B cell (primary cell): ENCODE results near the gene C1orf56. TPM values are rescaled to one million over a fixed set of nuclear protein-coding genes. Genes with fewer than 3 reads are reported as not detected.

Source experiments
- ATAC-seq: fragments of 200-7000 bp; cut with Tn5 transposase; one replicate; pipeline ENCODE4 v1.10.0; 2021; ENCODE audit warnings: low read depth, mild to moderate bottlenecking, moderate number of reproducible peaks, moderate library complexity
- CTCF ChIA-PET: fragments of 350-600 bp; sonication (Branson Sonifier 250); formaldehyde crosslinking; loops from one replicate; lab custom pipeline; 2021; ENCODE audit warnings: antibody characterized with exemption, inconsistent platforms; lab: Charles Lee
- POLR2A ChIA-PET: fragments of 350-600 bp; sonication (Branson Sonifier 250); formaldehyde crosslinking; loops from one replicate; lab custom pipeline; 2021; ENCODE audit warnings: antibody characterized with exemption; lab: Charles Lee
- DNase-seq: peaks from one replicate; pipeline ENCODE4 v3.0.0; 2013
- H2AFZ ChIP-seq: 2 replicates; pipeline ENCODE4 v1.6.1; 2012; ENCODE audit warnings: mild to moderate bottlenecking, low read depth, low read length; ENCODE audit not compliant: insufficient read depth, poor library complexity, severe bottlenecking
- H3K27ac ChIP-seq, 2 donors: 1 replicate in 1 of 2; 2 replicates in 1 of 2; pipeline ENCODE4 v1.5.1; 2012 to 2013; ENCODE audit warnings: low read length in 2 of 2, mild to moderate bottlenecking in 2 of 2, moderate library complexity in 1 of 2
- H3K27me3 ChIP-seq, 4 experiments: fragments of 200-600 bp in 1 of 4; sonication (generic) in 1 of 4; replicated peaks in 1 of 4; 1 replicate in 2 of 4; 2 replicates in 2 of 4; pipeline versions ENCODE4 v1.6.1 to v1.7.0; 2013 to 2016; ENCODE audit warnings: low read length in 3 of 4, mild to moderate bottlenecking in 2 of 4, mixed read lengths in 1 of 4, moderate library complexity in 1 of 4; ENCODE audit not compliant: insufficient read depth in 4 of 4, control insufficient read depth in 3 of 4; ENCODE audit errors: control extremely low read depth in 1 of 4
- H3K36me3 ChIP-seq, 2 experiments: replicated peaks in 1 of 2; 1 replicate in 1 of 2; 2 replicates in 1 of 2; pipeline versions ENCODE4 v1.6.1 to v1.7.1; 2013; ENCODE audit warnings: low read length in 1 of 2; ENCODE audit not compliant: insufficient read depth in 2 of 2, control insufficient read depth in 1 of 2; ENCODE audit errors: control extremely low read depth in 1 of 2, extremely low read depth in 1 of 2
- H3K4me1 ChIP-seq, 2 donors: fragments of 200-600 bp in 1 of 2; sonication (generic) in 1 of 2; 1 replicate in 1 of 2; 2 replicates in 1 of 2; pipeline versions ENCODE4 v1.5.1 to v1.6.1; 2013 to 2017; ENCODE audit warnings: low read length in 2 of 2; ENCODE audit not compliant: control insufficient read depth in 2 of 2, insufficient read depth in 2 of 2
- H3K4me2 ChIP-seq: replicated peaks from 2 replicates; pipeline ENCODE3; 2012; ENCODE audit warnings: mild to moderate bottlenecking, low read depth, low read length; ENCODE audit not compliant: poor library complexity, severe bottlenecking
- H3K4me3 ChIP-seq, 5 experiments: fragments of 200-600 bp in 1 of 5; sonication (generic) in 1 of 5; 1 replicate in 3 of 5; 2 replicates in 2 of 5; pipeline versions ENCODE4 v1.5.1 to v1.7.0; 2011 to 2016; ENCODE audit warnings: low read length in 4 of 5, mild to moderate bottlenecking in 4 of 5, low read depth in 2 of 5, control low read depth in 1 of 5, moderate library complexity in 1 of 5; ENCODE audit not compliant: insufficient read depth in 1 of 5; ENCODE audit errors: control extremely low read depth in 1 of 5, extremely low read depth in 1 of 5
- H3K79me2 ChIP-seq: fragments of 200-600 bp; sonication (generic); one replicate; pipeline ENCODE4 v1.6.0; 2016; ENCODE audit warnings: low read length; ENCODE audit not compliant: control insufficient read depth, insufficient read depth
- H3K9ac ChIP-seq: fragments of 200-600 bp; sonication (generic); 2 replicates; pipeline ENCODE4 v1.6.1; 2017; ENCODE audit warnings: mild to moderate bottlenecking, low read length, moderate library complexity
- H3K9me3 ChIP-seq, 3 donors: one replicate each; pipeline versions ENCODE4 v1.6.1 to v1.7.1; 2013; ENCODE audit warnings: low read length in 2 of 3; ENCODE audit not compliant: control insufficient read depth in 2 of 3, insufficient read depth in 1 of 3; ENCODE audit errors: control extremely low read depth in 1 of 3
- H4K20me1 ChIP-seq: 2 replicates; pipeline ENCODE4 v1.6.0; 2012; ENCODE audit warnings: mild to moderate bottlenecking, low read length; ENCODE audit not compliant: insufficient read depth, control insufficient read depth, poor library complexity, severe bottlenecking
- H3K27ac Mint-ChIP-seq: one replicate; pipeline ENCODE4 v1.8.0; 2021; ENCODE audit warnings: mixed read lengths
- H3K27me3 Mint-ChIP-seq: one replicate; pipeline ENCODE4 v1.8.0; 2021; ENCODE audit warnings: mixed read lengths
- H3K4me1 Mint-ChIP-seq: one replicate; pipeline ENCODE4 v1.8.0; 2021; ENCODE audit warnings: mixed read lengths
- H3K4me3 Mint-ChIP-seq: one replicate; pipeline ENCODE4 v1.8.0; 2021; ENCODE audit warnings: mixed read lengths
- H3K9me3 Mint-ChIP-seq: one replicate; pipeline ENCODE4 v1.8.0; 2022; ENCODE audit warnings: mixed read lengths; ENCODE audit not compliant: insufficient read depth
- EZH2 ChIP-seq: IDR thresholded peaks from 2 replicates; pipeline ENCODE4 v1.6.1; 2012; ENCODE audit warnings: borderline replicate concordance, low read depth, mild to moderate bottlenecking, moderate library complexity, low read length; ENCODE audit not compliant: insufficient read depth, poor library complexity, severe bottlenecking
- WGBS: methylation state at CpG from one replicate; pipeline ENCODE4 v1.1.5; 2013; ENCODE audit warnings: missing lambda C conversion rate; ENCODE audit not compliant: insufficient coverage; 5-methylcytosine and 5-hydroxymethylcytosine counted together
- intact Hi-C: fragments of 100-400 bp; cut with micrococcal nuclease; formaldehyde crosslinking; loops from one replicate; pipeline ENCODE4 v1.10.0; 2022
- polyA plus RNA-seq: library from polyadenylated mRNA; depleted of rRNA; stranded (reverse); fragments of >200 nt; gene quantifications from 2 replicates; pipeline ENCODE4 v1.2.3, GENCODE V29; 2012
- total RNA-seq, 2 donors: library from RNA; stranded (reverse); fragments of 120-200 nt in 1 of 2; gene quantifications; 1 replicate in 1 of 2; 2 replicates in 1 of 2; pipeline versions ENCODE4 v1.2.3 to v1.2.4, GENCODE V29; 2013 to 2022
- TF ChIP-seq, protein P1 (sequence below): fragments of 200-600 bp; IDR thresholded peaks from one replicate; pipeline ENCODE4 v1.8.0; 2022; ENCODE audit warnings: antibody characterized with exemption, mild to moderate bottlenecking

C1orf56 gene
- total and polyA plus RNA-seq, 2 donors (not counting 1 experiment from before 2014, with no cell fraction given): 2.4 to 4.5 TPM

DNA sequence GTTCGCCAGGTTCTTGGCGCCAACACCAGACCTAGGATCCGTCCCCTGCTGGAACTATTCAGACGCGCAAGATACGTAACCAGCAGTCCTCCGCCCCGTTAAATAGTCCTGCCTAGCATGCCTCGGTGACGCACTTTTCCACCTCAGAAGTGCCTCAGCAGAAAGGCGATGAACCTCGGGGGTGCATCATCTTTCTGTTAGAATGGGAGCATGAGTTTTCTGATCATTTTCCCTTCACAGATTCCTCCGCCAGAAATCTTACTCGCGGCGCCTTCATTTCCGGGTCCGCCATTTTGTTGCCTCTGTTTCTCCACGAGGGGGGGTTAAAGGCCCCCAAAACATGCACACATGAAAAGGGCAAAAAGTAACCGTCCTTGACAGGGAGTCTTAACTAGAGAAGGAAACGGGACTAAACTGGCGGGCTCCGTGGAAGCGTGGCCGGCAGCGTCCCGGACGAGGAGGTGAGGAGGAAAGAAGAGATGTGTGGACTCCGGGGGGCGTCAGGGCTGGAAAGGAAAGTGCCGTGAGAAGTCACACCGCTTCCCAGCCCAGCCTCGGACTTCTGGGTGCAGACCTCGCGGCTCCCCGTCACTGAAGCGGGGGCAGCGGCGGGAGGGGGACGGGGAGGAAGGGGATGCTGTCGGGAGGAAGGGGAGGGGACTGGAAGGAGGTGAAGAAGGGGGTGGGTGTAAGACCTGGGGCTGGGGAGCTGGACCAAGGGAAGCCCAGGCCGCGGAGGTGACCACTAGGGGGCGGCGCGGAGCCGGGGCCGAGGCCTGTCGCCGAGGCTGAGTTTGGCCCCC, 23.1 kb downstream of the C1orf56 start, which contains the start of gene GABPB2:
GABPB2 (plus strand) TSS at position 288 of the 803 bp plus-strand sequence. CDS start 17,429 bp downstream, outside the sequence.
- H3K4me1 Mint-ChIP-seq: peaks cover 17% of the 10 kb centered on the region
- peaks cover 26% of the 10 kb centered on the region for H3K79me2 ChIP-seq
- peaks cover 13 to 18% of the 10 kb centered on the region in 2 donors for H3K4me1 ChIP-seq
- peak within 1 kb of the TSS; percentile 97 for H3K4me3 Mint-ChIP-seq
- H3K9me3 Mint-ChIP-seq: no peaks in the 10 kb centered on the region
- H3K36me3 ChIP-seq: peaks cover 0 to 4% of the 10 kb centered on the region in 2 experiments
- ATAC-seq: peak; percentile 89
- H3K27ac ChIP-seq: peak within 1 kb of the TSS; percentile 93 to 96
- peak within 1 kb of the TSS; percentile 95 for H2AFZ ChIP-seq
- H3K27me3 ChIP-seq: no peaks in the 10 kb centered on the region
- ChIA-PET POLR2A (interaction anchor here (0.6 to 3.0 kb wide), 11 partner anchors 11 to 211 kb away, joined by 3 to 36 read pairs (median 5); partner anchors contain the start of genes C1orf56, CDC42SE1, MLLT11 and PIP5K1A), CTCF (interaction anchor here (0.6 to 5.9 kb wide), 19 partner anchors 12 to 970 kb away, joined by 3 to 82 read pairs (median 4); partner anchors contain the start of genes C1orf56, CDC42SE1, MINDY1 and MLLT11)
- peak within 1 kb of the TSS; percentile 87 for H3K4me2 ChIP-seq
- H3K27ac Mint-ChIP-seq: peak within 1 kb of the TSS; percentile 100
- DNase-seq: peak; percentile 94
- peak within 1 kb of the TSS; percentile 94 for H3K9ac ChIP-seq
- H3K27me3 Mint-ChIP-seq: no peaks in the 10 kb centered on the region
- no peaks in the 10 kb centered on the region for H3K9me3 ChIP-seq
- TF ChIP-seq, protein P1, sequence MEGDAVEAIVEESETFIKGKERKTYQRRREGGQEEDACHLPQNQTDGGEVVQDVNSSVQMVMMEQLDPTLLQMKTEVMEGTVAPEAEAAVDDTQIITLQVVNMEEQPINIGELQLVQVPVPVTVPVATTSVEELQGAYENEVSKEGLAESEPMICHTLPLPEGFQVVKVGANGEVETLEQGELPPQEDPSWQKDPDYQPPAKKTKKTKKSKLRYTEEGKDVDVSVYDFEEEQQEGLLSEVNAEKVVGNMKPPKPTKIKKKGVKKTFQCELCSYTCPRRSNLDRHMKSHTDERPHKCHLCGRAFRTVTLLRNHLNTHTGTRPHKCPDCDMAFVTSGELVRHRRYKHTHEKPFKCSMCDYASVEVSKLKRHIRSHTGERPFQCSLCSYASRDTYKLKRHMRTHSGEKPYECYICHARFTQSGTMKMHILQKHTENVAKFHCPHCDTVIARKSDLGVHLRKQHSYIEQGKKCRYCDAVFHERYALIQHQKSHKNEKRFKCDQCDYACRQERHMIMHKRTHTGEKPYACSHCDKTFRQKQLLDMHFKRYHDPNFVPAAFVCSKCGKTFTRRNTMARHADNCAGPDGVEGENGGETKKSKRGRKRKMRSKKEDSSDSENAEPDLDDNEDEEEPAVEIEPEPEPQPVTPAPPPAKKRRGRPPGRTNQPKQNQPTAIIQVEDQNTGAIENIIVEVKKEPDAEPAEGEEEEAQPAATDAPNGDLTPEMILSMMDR: peak; percentile 93
- TF ChIP-seq EZH2: no peak
- H3K4me3 ChIP-seq: peak within 1 kb of the TSS; percentile 88 to 99 (median 98)
- no peaks in the 10 kb centered on the region for H4K20me1 ChIP-seq
- intact Hi-C loops: loop anchor here (1.0 to 5.0 kb wide), 8 partner anchors 11 to 182 kb away; partner anchors contain the start of genes CDC42SE1, PRUNE1, PSMD4 and SEMA6C
- whole genome bisulfite sequencing: under 1% methylated on average over 41 of the region's 50 CpGs
